IPS-11a (cell line): ENCODE data around the gene CAMK1D.

ENCODE experiments used
- H3K4me3 ChIP-seq: one replicate; pipeline ENCODE4 v1.5.1; 2013; ENCODE audit warnings: low read depth, low read length, control low read depth

Gene CAMK1D

DNA sequence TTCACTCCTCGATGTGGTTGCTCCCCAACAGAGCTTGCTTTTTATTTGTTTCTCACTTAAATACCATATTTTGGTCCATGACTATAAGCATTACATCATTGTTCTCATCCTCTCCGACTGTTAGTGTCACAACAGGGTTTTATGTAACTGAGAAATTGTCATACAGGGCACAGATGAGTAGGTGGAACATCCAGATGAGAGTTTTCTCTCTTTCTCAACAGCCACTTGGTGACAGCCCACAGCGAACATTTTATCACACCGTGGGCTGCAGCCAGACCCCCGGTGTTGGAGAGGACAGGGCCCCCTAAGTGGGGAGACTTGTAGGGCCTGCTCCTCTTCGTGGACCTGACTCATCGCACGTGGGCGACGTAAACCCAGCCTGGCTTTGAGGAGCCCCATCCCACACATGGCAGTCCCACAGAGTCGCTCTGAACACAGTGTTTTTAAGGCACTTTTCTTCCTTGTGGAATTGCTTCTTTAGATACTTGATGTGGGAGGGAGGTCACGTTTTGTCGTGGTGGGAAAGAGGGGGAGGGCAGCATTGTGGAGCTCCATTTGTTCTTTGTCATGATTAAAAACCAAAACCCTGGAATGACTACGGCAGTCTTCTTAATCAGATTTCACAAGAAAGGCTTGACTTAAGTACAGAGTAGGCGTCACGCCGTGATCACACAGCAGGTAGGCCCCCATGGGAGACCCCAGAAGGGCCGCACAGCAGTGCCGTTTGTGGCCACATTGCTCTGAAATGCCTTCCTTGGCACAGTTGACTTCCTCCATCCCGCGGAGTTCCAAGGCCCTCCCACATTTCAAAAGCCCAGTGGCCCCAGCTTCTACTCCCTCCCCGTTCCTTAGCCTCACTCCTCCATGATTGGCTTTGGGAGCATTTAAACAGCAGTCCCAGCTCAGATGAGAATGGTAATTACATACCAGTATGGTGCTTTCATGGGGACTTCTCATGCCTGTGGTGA lies 431.6 kb downstream of the CAMK1D start:
- no peak overlapping the region for H3K4me3 ChIP-seq

DNA sequence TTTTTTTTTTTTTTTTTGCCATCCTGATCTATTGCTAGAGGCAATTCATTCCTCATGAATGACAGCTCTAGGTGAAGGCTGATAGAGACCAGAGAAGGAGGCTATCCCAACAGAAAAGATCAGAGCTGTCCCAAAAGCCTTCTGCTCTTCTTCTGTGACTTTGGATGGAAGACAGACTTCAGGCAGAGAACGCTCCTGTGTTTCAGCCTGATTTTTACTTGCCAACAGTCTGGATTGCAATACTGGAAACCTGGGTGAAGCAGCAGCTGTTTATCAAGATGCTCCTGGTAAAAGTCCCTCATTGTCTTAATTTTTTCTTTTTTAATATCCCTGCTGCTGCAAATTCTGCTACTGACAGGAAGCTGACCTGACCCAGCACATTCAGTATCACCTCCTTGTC lies 432.6 kb downstream of the CAMK1D start:
- no peak overlapping the region for H3K4me3 ChIP-seq

DNA sequence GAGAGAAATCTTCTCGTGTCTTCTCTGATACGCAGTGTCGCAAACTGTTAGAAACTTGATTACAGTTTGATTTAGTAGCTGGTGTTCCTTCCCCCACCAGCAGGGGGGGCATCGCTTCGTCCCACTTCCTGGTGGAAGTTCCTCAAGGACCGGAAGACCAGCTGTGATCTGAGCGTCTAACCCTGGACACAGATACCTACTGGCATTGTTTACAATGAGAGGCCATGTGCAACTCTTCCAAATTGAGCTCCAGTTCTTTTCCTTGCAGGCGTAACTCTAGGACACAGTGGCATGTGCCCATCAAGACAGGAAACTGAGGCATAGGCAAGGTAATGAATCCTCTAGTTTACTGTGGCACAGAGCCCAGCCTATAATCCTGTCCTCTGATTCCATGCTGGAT lies 433.2 kb downstream of the CAMK1D start:
- H3K4me3 ChIP-seq, result no peak overlapping the region

DNA sequence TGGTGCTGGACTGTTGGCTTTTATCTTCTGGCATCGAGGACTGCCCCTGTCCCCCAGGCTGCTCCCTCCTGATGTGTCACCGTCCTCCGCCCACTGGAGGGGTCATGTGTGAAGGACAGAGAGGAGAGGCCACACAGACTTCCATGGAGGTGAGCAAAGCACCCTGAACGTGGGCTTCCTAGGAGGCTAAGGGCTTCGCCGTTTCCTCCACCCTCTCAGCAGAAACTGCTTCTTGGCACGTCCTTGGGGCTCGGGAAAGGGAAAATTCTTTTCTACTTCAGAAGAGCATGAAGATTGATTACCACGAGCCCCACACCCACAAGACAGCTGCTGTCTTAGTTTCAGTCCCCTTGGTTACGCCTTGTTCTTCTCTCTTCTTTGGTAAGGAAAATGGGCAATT lies 433.9 kb downstream of the CAMK1D start:
- H3K4me3 ChIP-seq, result no peak overlapping the region

DNA sequence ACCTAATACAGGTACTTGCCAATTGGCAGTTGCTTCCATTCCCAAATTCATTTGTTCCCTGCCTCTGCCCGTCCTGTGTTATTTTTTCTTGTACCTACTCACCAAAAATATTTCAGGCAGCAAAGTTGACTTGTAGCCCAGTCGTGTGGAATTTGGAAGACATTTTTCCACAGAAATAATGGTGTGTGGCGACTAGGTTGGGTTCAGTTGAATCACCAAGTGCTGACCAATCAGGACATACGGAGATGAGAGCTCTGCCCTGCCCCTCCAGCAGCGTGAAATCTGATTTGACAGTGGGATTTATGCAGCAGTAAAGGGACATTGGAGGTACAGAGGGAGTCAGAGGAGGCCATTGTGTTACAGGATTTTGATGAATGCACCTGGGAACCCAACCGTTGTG lies 435.3 kb downstream of the CAMK1D start:
- no peak overlapping the region for H3K4me3 ChIP-seq

DNA sequence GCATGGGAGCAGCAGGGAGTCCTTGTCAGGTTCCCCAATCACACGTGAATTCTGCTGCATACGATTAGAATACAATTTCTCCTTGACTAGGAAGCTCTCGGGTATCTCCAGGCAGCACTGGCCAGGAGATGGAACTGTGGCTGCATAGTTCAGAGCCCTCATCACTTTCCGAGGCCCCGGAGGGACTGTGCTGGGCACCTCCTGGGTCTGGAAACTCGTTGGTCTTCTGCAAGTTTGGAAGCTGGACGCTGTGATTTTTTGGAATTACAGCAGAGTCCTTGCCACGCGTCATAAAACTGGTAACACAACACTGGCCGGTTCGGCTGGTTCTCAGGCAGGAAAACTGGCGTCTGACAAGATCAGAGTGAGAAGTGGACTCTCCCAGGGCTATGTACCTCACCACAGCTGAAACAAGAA lies 436.1 kb downstream of the CAMK1D start:
- H3K4me3 ChIP-seq, result no peak overlapping the region

DNA sequence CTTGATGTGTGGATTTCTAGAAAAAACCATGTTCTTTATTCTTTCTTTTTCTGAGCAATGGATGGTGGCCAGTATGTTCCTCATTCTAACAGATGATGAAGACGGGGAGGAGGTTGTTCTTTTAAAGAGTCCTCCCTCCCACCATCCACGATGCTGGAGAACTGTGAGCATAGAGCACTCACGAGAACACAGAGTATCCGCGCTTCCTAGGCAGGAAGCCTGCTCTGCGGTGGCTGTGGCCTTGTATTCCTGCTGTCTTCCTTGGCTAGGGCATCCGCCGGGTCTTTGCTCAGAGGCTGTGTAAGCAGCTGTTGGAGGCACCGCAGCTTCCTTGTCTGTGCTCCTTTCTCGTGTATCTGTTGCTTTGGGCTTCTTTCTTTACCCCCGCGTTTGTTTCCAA lies 437.9 kb downstream of the CAMK1D start:
- no peak overlapping the region for H3K4me3 ChIP-seq

DNA sequence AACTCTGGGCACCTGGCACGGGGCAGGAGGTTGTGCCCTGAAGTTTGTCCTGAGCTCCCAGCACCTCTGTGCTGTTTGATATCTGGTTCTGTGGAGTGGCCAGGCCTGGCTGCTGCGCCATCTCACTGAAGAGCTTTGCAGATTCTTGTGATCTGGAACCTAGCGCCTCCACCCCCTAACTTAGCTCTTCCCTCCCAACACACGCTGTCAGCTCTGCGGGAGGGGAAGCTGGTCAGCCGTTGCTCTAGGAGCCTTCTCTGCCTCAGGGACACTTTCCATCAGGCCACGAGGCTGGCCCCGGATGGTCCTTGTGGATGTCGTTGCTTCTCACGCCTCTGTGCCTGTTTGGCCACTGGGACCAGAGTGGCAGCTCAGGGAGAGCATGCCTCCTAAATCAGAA lies 438.9 kb downstream of the CAMK1D start:
- H3K4me3 ChIP-seq, result no peak overlapping the region

DNA sequence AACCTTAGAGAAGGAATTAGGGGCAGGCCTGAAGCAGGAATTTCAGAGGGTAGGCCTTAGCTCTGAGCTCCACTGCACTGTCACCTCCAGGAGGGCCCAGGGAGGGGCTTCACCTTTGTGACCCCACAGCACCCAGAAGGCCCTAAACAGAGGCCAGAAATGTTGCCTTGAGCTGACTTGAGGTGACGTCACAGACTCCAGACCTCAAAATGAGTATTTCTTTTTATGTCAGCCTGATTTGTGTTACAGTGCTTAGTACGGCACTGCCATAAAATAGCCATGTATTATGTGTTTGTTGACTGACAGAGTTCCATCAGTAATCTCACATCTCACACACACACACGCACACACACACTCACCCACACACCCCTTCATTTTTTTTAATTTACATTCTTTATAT lies 440.9 kb downstream of the CAMK1D start:
- no peak overlapping the region for H3K4me3 ChIP-seq

DNA sequence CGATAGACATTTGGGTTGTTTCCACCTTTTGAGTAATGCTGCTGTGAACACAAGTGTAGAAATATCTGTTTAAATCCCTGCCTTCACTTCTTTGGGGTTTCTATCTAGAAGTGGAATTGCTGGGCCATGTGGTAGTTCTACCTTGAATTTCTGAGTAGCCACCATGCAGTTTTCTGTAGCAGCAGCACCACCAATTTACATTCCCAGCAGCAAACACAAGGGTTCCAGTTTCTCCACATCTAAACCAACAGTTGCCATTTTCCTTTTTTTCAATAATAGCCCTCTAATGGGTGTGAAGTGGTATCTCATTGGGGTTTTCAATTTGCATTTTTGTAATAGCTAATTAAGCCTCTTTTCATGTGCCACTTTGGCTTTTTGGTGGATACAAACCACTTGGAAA lies 442.4 kb downstream of the CAMK1D start:
- no peak overlapping the region for H3K4me3 ChIP-seq

DNA sequence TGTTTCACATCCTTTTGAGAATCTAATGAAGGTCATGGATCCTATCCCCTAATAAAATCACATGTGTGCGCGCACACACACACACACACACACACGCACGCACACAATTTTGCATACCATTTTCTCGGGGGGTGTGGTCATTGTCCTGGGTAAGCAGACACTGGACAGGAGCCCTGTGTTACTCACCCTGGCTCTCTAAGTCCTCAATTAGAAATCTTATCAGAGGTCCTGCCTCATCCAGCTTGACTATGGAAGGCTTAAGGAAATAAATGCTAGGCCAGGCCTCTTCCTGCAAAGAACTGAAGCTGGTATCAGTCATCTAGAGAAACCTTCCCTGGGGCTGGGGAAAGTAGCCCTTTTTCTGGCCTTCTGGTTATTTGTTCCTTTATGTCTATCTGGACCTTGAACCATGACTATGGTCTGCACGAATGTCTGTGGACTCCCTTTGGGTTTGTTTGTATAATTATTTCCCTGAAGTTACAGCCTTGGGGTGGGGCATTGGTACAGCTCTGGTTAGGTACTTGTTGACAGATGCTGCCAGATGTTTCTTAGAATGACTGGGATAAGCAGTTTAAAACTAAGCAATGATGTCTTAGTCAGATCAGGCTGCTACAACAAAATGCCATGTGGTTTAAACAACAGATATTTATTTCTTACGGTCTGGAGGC lies 443.7 kb downstream of the CAMK1D start:
- H3K4me3 ChIP-seq, result no peak overlapping the region

DNA sequence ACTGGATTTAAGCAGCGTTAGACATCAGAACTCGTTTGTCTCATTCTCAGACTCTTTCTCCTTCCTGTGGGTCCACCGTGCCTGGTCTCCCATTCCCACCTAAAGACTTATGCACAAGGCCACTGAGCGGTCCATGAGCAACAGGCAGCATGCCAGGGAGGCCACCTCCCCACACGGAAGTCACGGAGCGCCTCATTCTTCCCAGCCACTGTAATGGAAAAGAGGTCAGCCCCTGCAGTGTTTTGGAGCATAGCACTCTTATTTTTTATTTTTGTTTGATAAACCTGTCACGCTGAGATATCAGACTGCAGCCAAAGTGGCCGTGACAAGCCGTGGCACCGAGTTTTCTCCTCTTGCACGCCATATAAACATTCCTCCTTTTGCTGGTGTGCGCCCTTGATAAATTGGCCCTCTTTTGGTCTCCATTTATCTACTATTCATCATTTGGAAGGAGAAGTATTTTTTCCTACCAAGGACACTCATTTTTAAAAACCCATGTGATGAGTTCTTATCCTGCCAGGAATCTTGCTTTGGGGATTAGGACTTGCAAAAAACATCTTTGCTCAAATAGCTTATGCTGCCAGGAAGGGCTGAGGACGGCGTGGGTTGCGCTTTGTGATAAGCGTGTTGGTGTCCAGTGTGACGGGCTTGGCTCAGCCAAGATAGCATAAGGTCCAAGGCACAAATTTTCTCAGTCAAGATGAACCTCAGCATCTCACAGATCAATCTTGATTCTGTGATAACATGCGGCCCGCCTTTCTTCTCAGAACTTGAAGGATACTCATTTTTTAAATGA lies 446.2 kb downstream of the CAMK1D start:
- no peak overlapping the region for H3K4me3 ChIP-seq

DNA sequence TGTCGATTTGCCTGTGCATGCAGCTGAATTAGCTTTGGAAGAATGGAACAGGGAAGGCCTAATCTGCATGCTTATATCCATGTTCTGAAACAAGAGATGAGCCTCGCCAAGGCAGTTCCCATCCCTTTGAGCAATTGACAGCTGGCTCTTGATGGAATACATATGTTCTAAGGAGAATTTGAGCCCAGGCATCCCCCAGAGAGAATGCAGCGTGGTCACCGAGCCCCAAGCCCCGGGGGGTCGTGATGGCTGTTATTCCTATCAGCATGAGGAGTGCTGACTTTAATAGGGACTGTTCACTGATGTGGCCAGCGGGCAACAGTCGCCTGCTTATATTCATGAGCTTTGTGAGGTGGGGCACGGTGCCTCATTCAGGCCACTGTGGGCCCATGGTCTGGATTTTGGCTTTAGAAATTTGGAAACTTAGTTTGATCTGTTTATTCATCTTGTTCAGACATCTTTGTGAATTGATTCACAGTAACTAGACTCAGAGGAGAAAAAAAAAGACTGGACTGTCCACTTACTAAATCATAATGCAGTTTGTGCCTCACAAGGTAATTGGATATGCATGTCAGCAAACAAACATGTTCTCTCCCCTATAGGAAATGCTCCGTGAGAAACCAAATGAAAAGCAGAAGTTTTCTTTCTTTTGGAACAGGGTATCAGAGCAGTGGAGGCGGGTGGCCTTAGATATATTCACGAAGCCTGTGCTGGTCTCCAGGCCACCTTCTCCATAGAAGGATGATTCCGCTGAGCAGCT lies 447.2 kb downstream of the CAMK1D start:
- H3K4me3 ChIP-seq, result no peak overlapping the region

DNA sequence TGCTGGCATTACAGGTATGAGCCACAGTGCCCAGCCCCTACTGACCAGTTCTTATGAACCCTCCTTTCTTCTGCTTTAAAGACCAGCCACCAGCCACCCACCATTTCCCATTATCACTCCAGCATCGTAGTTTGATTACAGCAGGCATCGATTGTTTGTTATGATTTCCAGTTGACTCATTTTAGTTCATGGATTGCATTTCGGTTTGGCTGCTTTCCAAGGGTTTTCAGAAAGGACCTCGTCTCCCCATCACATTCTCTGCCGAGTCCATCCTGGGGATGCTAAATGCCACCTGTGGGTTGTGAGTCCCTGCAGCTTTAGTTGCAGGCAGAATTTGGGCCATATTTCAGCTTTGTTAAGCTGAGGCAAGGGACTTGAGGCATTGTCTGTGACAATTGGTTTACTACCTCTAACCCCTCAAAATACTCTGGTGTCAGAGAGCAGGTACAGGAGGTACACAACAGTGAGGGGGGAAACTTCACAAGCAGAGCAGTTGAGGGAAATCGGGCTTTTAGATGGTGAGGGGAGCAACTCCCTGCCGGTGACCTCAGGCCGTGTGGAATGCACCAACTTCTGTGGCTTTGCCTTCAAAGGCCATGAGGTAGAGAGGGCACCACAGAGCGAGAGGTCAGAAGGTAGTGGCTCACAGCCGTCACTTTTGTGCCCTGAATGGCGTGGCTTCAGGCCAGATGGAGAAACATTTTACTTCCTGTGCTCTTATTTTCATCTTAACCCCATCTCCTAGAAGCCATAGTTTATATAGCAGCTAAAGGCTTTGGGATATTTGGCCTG lies 448.3 kb downstream of the CAMK1D start:
- H3K4me3 ChIP-seq, result no peak overlapping the region

DNA sequence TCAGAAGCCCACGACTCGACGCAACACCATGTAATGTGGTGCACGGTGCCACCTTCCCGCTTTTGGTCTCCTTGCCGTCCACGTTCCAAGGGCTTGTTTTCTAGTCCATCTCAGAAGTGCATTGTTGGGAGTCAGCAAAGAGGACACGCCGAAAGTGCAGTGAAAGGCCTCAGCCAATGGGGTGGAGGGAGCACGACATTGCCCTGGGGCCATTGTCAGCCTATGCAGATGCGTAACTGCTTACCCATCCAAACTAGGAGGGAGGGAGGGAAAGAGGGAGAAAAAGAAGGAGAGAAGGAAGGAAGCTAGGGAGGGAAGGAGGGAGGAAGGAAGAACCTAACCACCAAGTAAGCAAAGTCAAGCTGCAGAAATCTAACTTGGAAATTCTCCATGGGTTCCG lies 449.8 kb downstream of the CAMK1D start:
- no peak overlapping the region for H3K4me3 ChIP-seq

DNA sequence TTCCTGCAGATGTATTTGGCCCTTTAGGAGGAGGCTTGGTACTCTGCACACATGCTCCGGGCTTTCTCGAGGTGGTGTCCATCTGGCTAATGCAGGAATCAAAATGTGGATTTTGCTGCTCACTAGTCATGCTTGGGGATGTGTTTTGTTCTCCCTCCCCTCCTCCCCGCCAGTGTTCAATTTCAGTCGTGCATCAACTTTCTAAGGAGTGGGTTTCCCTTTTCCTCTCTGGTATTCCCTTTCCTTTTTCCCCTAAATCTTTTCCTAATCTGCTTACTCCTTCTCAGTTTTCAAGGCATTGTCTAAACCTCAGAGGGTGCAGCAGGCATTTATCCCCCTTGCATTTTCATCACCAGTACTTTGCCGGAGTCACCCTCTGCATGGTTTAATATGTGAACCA lies 450.4 kb downstream of the CAMK1D start:
- no peak overlapping the region for H3K4me3 ChIP-seq

DNA sequence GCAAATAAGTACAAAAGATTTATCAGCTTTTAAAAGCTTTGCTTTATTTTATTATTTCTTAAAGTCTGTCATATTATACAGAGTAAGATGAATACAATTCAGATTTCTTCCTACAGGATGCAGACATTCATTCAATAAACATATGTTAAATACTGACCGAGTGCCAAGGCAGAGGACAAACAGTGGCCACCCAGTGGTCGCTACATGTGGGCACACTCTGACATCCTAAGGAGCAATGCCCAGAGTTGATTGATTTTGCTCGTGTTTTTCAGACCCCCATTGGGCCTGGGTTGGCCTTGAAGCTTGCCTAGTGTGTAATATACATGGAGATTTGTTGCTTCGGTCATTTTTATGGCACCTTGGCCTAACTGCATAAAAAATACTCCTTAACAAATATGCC lies 451.0 kb downstream of the CAMK1D start:
- H3K4me3 ChIP-seq, result no peak overlapping the region

DNA sequence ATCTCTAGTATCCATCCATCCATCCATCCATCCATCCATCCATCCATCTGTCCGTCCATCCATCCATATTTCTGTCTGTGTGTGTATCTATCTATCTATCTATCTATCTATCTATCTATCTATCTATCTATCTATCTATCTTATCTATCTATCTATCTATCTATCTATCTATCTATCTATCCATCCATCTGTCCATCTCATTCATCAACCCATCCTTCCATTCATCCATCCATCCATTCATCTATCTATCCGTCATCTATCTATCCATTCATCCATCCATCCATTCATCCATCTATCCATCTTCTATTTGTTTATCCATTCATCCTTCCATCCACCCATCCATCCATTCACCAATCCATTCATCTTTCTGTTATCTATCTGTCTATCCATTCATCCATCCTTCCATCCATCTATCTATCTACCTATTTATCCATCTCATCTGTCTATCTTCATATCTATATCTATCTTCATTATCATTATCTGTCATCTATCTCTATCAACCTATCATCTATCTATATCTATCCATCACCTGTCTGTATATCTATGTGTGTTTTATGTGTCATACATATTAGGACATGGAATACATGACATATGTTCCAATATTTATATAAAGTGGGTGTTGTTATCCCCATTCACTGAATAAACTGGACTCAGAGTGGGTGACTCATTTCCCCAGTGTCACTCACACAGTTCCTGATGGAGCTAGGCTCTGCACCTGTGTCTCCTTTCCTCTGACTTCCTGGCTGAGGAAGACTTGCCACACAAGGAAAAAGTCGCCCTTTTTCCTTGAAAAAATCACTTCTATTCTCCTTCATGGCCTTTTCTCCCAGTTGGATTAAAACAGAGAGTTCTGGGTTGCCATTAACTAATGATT lies 452.1 kb downstream of the CAMK1D start:
- no peak overlapping the region for H3K4me3 ChIP-seq

DNA sequence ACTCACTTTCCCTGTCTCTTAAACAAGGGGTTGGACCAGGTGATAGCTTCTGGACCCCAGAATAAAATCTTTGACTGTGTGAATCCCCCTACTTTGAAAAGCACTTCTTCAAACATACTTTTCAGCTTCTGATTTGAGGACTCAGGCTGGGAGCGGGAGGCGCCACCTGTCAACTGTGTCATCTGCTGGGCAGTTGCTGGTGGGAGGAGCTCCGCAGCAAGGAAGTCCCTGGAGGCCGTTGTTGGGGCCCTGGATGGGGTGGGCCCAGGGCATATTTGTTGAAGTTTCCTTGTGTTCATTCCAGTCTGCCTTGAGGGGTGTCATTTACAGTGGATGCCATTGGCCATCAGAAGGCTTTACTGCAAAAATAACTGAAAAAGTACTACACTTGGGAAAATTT lies 454.4 kb downstream of the CAMK1D start:
- H3K4me3 ChIP-seq, result no peak overlapping the region
